NCI-H526 (cell line): ENCODE data around the gene SPOP.
"Not testable (repeated sequence)": the region's sequence is repeated elsewhere in the genome, so short reads cannot be mapped to it uniquely, and the experiment has no call there.

Source experiments
- DNase-seq, 2 experiments: peaks; one replicate each; lab custom pipeline; 2025; lab: John Stamatoyannopoulos, UW

SPOP gene

GRCh38 chr17:49572806-49573420, 105.0 kb downstream of the SPOP start:
- DNase-seq: no peak

GRCh38 chr17:49572226-49572625, 105.7 kb downstream of the SPOP start:
- DNase-seq: no peak

- DNase-seq: no peak
Observed at GRCh38 chr17:49571764-49572163, 106.1 kb downstream of the SPOP start.

- DNase-seq: no peak
Observed at GRCh38 chr17:49571283-49571682, 106.6 kb downstream of the SPOP start.

- no peak for DNase-seq
Observed at GRCh38 chr17:49570540-49571242, 107.2 kb downstream of the SPOP start.

- not testable (repeated sequence) for DNase-seq
Observed at GRCh38 chr17:49568695-49569047, 109.2 kb downstream of the SPOP start.

- DNase-seq: peak; percentile 72 to 92
Observed at GRCh38 chr17:49567871-49568694, 109.8 kb downstream of the SPOP start.

- DNase-seq: no peak
Observed at GRCh38 chr17:49567104-49567521, 110.8 kb downstream of the SPOP start.

- DNase-seq: no peak
Observed at GRCh38 chr17:49566668-49567071, 111.2 kb downstream of the SPOP start.

GRCh38 chr17:49565948-49566491, 111.9 kb downstream of the SPOP start:
- peak in 1 of 2 experiments; percentile 40 for DNase-seq

GRCh38 chr17:49564638-49565037, 113.3 kb downstream of the SPOP start:
- no peak for DNase-seq

- DNase-seq: peak; percentile 73 to 84
Observed at GRCh38 chr17:49557312-49558024, 120.4 kb downstream of the SPOP start.

GRCh38 chr17:49556223-49556943, 121.5 kb downstream of the SPOP start:
- DNase-seq: peak; percentile 62 to 92

GRCh38 chr17:49555495-49556222, 122.2 kb downstream of the SPOP start:
- no peak for DNase-seq

GRCh38 chr17:49554694-49555494, 123.0 kb downstream of the SPOP start:
- no peak for DNase-seq

GRCh38 chr17:49553676-49554335, 124.1 kb downstream of the SPOP start:
- no peak for DNase-seq

- peak in 1 of 2 experiments; percentile 39 for DNase-seq
Observed at GRCh38 chr17:49552070-49552751, 125.7 kb downstream of the SPOP start.

GRCh38 chr17:49551221-49552069, 126.5 kb downstream of the SPOP start:
- DNase-seq: no peak
